Activated T-cell treated with anti-CD3 and anti-CD28 coated beads, Interleukin-2, amount 50 U/mL, for 4 hours (primary cell): ENCODE results near the gene VSIG2. TPM values are rescaled to one million over a fixed set of nuclear protein-coding genes. Genes with fewer than 3 reads are reported as not detected.

Experiments
- ATAC-seq, 2 donors: fragments of 200-7000 bp; cut with Tn5 transposase; one replicate each; pipeline ENCODE4 v1.10.0; 2021
- DNase-seq: peaks from one replicate; pipeline ENCODE4 v3.0.0-alpha.2; 2020
- H3K27me3 Mint-ChIP-seq: one replicate; pipeline ENCODE4 v1.8.0; 2021; ENCODE audit warnings: low read depth, mixed read lengths
- H3K36me3 Mint-ChIP-seq: one replicate; pipeline ENCODE4 v1.8.0; 2022; ENCODE audit warnings: mixed read lengths; ENCODE audit not compliant: insufficient read depth
- H3K4me1 Mint-ChIP-seq: one replicate; pipeline ENCODE4 v1.8.0; 2021; ENCODE audit warnings: low read depth, mixed read lengths
- H3K4me3 Mint-ChIP-seq: one replicate; pipeline ENCODE4 v1.8.0; 2021; ENCODE audit warnings: mild to moderate bottlenecking, moderate library complexity, mixed read lengths
- H3K9me3 Mint-ChIP-seq: one replicate; pipeline ENCODE4 v1.8.0; 2021; ENCODE audit warnings: mixed read lengths
- total RNA-seq, 3 donors: library from RNA; stranded (reverse); gene quantifications; one replicate each; pipeline ENCODE4 v1.2.1, GENCODE V29; 2021

VSIG2 gene, protein sequence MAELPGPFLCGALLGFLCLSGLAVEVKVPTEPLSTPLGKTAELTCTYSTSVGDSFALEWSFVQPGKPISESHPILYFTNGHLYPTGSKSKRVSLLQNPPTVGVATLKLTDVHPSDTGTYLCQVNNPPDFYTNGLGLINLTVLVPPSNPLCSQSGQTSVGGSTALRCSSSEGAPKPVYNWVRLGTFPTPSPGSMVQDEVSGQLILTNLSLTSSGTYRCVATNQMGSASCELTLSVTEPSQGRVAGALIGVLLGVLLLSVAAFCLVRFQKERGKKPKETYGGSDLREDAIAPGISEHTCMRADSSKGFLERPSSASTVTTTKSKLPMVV
- total RNA-seq = not detected

DNA sequence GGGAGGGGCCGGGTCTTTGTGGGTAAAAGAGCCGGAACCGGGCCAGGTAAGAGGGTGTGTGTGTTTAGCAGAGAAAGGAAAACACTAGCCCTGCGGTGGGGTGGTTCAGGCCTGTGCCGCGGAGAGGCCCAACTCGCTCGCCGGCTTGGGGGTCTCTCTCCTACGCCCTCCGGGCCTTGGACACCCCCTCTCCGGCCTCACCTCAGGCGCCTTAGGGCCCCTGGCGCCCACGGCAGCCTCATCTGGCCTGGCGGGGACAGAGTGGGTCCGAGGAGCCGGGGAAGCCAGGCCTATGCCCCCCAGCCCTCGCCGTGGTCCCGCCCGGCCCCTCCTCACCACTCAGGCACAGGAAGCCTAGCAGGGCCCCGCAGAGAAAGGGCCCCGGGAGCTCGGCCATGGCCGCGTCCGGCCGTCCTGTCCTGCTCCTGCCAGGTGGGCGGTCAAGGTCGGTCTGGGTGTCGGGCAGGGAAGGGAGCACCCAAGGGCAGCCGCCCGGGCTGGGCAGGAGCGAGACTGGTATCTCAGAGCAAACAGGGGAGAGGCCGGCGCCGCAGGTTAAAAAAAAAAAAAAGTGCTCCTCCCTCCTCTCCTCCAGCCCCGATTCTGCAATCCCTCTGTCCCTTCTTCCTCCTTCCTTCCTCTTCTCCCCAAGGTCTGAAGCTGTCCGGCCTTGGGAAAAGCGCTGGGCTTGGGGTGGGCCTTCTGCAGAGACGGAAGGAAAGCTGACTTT lies at the start of gene VSIG2:
TSS of gene VSIG2 (minus strand) at position 515 of the 730 bp plus-strand sequence. CDS start at position 397, 118 bp downstream.
- H3K9me3 Mint-ChIP-seq = no peaks in the 10 kb centered on the region
- DNase-seq = no peak
- H3K27me3 Mint-ChIP-seq = peaks cover 14% of the 10 kb centered on the region
- no peaks in the 10 kb centered on the region for H3K36me3 Mint-ChIP-seq
- peak within 1 kb of the TSS; percentile 67 for H3K4me3 Mint-ChIP-seq
- no peak for ATAC-seq
- peaks cover 14% of the 10 kb centered on the region for H3K4me1 Mint-ChIP-seq

DNA sequence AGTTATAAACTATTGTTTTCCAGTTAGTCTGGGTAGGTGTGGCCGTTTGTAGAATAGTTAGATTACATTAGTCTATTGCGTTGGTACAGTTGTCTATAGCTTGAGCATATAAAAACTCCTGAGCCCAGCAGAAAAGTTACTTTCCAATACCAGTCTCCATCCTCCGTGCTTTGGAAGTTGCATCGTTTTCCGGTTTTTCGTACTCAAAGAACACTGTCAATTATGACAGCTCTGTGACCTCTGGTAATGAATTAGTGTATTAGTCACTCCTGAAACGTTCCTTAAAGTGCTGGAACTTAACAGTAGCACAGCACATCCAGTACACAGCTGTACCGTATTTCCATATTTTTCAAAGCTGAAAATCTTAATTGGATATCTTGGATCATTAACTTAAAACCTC lies 49.0 kb upstream of the VSIG2 start:
- Mint-ChIP-seq H3K9me3 (no peaks in the 10 kb centered on the region), H3K36me3 (peaks cover 5% of the 10 kb centered on the region), H3K4me3 (peak overlapping the region; percentile 84), H3K27me3 (no peaks in the 10 kb centered on the region), H3K4me1 (peaks cover 27% of the 10 kb centered on the region)
- no peak for ATAC-seq
- DNase-seq = no peak

DNA sequence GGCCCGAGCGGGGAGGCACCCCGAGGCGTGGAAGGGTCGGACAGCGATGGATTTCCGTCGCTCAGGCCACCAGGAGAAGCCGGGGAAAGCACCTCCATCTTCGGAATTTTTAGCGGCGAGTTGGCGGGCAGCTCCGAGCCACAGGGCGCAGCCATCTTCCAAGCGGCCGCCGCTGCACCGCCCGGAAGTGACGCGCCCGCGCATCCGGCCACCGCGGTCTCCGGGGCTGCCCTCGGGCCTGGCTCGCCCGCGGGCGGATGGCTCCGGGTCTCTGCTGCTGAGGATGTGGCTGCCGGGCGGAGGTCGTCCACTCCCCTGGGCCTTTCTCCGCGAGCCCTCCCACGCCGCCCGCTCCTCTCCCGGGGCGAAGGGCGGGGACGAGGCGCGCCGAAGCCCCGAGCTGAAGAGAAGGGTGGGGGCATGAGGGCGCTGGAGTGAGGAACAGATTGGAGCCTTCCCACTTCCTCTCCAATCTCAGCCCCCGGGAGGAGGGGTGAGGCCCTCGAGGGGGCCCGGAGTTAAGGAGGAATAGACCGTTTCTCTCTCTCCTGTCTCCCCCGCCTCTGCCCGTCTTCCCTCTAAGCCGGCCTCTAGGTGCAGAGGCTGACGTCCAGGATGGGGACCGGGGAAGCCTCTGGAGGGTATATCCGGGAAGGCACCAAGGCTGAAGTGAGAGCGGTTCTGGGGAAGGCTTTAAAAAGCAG lies 48.3 kb upstream of the VSIG2 start, which contains the start of gene MSANTD2:
TSS of gene MSANTD2 (minus strand) at position 181 of the 704 bp plus-strand sequence. CDS start at position 155, 26 bp downstream.
- Mint-ChIP-seq H3K4me1 (peaks cover 29% of the 10 kb centered on the region), H3K27me3 (no peaks in the 10 kb centered on the region), H3K9me3 (no peaks in the 10 kb centered on the region), H3K36me3 (peaks cover 2% of the 10 kb centered on the region), H3K4me3 (peak within 1 kb of the TSS; percentile 91)
- peak; percentile 70 for DNase-seq
- ATAC-seq = peak; percentile 93 to 94

DNA sequence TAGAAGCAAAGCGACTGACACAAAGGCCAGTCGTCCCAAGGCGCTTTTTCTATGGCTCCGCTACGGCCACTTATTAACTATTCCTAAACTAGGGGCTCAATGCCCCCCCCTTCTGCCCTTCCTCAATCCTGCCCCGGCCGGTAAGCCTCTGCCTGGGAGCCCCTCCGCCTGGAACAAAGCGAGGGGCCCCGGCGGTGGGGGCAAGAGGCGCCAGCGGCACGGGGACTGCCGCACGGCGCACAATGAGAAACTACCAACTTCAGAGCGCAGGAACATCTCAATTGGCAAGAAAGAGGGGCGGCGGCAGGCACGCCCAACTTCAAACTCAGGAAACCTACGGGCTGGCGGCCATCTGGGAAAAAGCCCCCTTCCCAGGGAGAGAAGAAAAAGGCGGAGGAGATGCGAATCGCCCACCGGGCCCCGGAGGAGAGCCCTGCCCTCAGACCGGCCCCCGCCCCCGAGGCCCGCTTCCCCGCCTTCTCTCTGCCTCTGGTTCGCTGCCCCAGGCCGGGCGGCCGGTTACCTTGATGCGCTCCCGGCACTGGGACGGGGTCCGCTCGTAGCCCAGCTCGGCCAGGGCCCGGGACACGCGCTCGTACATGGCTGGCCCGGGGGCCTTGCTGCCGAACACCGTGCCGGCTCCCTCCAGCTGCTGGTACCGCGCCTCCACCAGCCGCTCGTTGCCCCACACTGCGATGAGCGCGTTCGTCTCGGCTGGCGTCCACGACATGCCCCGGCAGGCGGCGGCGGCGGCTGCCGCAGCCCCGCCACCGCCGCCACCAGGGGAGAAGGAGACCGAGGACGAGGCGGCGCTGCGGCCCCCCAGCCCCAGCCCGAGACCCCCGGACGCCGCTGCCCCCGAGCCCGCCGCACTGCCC lies 47.5 kb upstream of the VSIG2 start:
- ATAC-seq = peak; percentile 61 to 63
- no peaks in the 10 kb centered on the region for H3K36me3 Mint-ChIP-seq
- H3K9me3 Mint-ChIP-seq = no peaks in the 10 kb centered on the region
- no peaks in the 10 kb centered on the region for H3K27me3 Mint-ChIP-seq
- H3K4me1 Mint-ChIP-seq = peaks cover 31% of the 10 kb centered on the region
- DNase-seq = peak; percentile 28
- peak overlapping the region; percentile 91 for H3K4me3 Mint-ChIP-seq

DNA sequence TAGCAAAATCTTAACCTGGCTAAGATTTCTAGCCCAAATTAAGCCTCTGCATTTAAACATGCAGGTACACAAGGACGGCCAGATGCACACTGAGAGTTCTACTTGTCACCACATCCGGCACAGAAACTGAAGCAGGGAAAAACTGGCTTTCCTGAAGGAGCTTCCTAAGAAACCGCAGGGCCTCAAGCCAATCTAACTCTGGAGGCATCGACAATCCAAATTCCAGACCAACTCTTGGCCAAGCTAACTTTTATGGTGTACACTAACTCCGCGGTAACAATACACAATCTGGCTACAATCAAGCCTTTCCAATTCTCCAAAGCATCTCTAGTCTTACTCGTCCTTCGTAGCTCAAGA lies 46.9 kb upstream of the VSIG2 start:
- peaks cover 34% of the 10 kb centered on the region for H3K4me1 Mint-ChIP-seq
- peak overlapping the region; percentile 91 for H3K4me3 Mint-ChIP-seq
- no peaks in the 10 kb centered on the region for H3K36me3 Mint-ChIP-seq
- H3K9me3 Mint-ChIP-seq = no peaks in the 10 kb centered on the region
- no peaks in the 10 kb centered on the region for H3K27me3 Mint-ChIP-seq
- DNase-seq (no peak), ATAC-seq (no peak)

DNA sequence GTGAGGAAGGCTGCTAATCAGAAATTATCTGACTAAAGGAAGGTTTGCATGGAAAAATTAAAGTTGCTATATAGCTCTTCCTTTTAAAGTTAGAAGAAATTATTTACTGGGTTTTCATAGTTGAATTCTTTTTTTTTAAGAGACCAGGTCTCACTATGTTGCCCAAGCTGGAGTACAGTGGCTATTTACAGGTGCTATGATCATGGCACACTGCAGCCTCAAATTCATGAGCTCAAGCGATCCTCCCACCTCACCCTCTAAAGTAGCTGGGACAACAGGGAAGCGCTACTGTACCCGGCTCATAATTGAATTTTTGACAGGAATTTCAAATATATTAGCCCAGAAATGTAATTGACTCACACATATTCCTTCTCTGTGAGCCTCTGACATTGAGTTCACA lies 44.3 kb upstream of the VSIG2 start:
- peaks cover 40% of the 10 kb centered on the region for H3K4me1 Mint-ChIP-seq
- no peaks in the 10 kb centered on the region for H3K9me3 Mint-ChIP-seq
- H3K27me3 Mint-ChIP-seq = no peaks in the 10 kb centered on the region
- no peak overlapping the region for H3K4me3 Mint-ChIP-seq
- no peak for ATAC-seq
- DNase-seq = no peak
- no peaks in the 10 kb centered on the region for H3K36me3 Mint-ChIP-seq

DNA sequence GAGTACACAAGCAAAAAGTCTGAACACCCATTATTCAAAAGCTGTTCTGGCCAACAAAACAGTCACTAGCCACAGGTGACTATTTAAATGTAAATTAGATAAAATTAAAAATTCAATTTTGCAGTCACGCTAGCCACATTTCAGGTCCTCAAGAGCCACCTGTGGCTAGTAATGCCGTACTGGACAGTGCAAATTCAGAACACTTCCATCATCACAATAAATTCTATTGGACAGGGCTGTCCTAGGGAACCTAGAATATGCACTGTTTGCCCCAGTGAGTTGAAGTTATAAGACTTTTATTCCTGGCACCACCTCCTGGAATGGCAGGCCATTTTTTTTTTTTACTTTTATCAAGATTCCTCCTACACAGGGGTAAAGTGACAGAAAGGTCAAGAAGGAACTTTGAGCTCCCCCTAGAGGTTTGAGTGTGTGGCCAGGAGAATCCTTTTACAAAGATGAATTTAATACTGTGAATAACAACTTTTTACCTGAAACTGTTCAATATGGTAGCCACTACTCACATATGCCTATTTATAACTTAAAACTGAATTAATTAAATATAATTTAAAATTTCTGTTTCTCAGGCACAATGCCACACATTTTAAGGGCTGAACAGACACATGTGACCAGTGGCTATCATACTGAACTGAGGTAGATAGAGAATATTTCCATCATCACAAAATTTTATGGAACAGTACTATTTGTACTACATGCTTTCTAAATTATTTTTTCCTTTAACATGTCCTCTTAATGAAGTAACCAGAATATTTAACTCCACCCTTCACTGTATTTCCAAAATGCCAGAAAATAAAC lies 41.6 kb upstream of the VSIG2 start:
- peaks cover 32% of the 10 kb centered on the region for H3K4me1 Mint-ChIP-seq
- no peak overlapping the region for H3K4me3 Mint-ChIP-seq
- H3K9me3 Mint-ChIP-seq = no peaks in the 10 kb centered on the region
- H3K27me3 Mint-ChIP-seq = no peaks in the 10 kb centered on the region
- ATAC-seq = peak; percentile 48 to 59
- DNase-seq = no peak
- no peaks in the 10 kb centered on the region for H3K36me3 Mint-ChIP-seq

DNA sequence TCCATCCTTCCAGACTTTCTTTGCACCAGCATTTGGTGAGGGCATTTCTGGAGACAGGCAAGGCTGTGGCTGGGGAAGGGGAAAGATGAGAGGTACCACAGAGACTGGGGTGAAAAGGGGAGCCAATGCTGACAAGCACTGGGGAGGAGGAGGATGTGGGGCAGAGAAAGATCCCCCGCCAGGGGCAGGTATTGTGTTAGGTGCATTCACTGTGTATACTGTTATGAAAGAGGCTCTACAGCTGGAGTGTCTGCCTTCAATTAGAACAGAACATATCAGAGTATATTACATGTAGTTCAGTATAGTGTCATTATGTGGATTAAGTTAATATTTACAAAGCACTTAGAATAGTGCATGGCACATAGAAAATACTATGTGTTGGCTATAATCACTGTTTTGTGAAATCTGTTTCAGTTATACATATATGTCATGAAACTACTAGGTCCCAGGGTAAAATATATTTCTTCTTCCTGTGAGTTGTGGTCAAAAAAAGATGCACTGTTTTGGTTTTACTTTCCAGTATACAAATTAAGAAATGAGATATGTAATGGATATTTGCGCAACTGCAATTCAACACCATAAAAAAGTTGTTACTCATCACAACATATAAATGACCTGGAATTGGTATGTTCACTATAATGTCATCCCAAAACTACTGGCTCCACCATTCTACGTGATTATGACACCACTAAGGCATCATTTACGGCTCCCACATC lies 39.7 kb upstream of the VSIG2 start:
- Mint-ChIP-seq H3K4me1 (peaks cover 24% of the 10 kb centered on the region), H3K9me3 (no peaks in the 10 kb centered on the region), H3K27me3 (no peaks in the 10 kb centered on the region), H3K36me3 (peaks cover 2% of the 10 kb centered on the region), H3K4me3 (no peak overlapping the region)
- ATAC-seq (peak in 1 of 2 donors; percentile 25), DNase-seq (no peak)

DNA sequence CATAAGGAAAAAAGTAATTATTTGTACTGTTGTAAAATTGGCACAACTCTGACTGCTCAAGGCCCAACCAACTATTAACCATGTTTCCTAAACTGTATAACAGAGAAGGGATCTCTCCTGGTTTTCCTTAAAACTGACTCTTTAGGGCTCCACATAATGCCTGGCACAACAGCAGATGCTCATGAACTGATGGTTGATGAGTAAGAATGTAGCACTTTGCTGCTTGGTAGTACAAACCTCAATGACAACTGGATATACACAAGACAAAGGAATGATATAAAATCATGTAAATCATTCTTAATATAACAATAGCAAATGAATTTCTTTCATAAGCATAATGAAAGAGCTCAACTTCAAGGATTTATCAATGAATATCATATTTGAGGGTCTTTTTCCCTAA lies 36.5 kb upstream of the VSIG2 start:
- peaks cover 3% of the 10 kb centered on the region for H3K36me3 Mint-ChIP-seq
- no peak overlapping the region for H3K4me3 Mint-ChIP-seq
- H3K9me3 Mint-ChIP-seq = no peaks in the 10 kb centered on the region
- DNase-seq (no peak), ATAC-seq (no peak)
- H3K4me1 Mint-ChIP-seq = peaks cover 18% of the 10 kb centered on the region
- no peaks in the 10 kb centered on the region for H3K27me3 Mint-ChIP-seq

DNA sequence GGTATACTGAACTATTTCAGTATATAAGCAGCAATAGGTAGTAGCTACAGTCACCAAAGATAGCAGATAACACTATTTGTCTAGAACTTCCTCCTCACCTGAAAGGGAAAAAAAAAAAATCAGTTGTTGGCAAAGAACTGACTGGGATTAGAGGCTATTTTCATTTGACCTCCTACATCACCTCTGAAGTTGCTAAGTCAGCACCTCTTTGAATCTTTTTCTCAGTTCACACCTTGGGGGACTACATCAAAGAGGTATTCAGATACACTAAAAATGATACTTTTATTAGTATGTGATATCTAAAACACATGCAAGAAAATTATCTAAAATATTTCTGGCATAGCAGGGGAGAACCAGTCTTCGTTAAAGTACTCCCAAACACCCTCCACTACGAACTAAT lies 32.0 kb upstream of the VSIG2 start:
- Mint-ChIP-seq H3K36me3 (peaks cover 5% of the 10 kb centered on the region), H3K9me3 (no peaks in the 10 kb centered on the region), H3K4me1 (peaks cover 3% of the 10 kb centered on the region), H3K27me3 (no peaks in the 10 kb centered on the region), H3K4me3 (no peak overlapping the region)
- ATAC-seq (no peak), DNase-seq (no peak)

DNA sequence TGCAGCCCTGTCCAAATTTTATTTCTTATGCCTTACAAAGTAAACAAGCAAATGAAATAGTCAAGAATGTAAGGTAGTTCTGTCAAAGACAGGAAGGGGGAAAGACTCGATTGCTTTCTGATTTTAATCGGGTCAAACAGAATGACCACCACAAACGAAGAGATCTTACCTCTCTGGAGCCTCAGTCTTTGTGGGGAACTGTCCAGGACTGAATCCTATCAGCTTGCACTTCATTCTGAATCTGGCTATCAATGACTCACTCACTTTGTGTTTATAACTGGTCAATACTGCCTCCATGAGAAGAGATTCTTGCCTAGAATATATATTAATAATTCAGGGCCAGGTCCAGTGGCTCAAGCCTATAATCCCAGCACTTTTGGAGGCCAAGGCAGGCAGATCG lies 30.9 kb upstream of the VSIG2 start:
- ATAC-seq = no peak
- Mint-ChIP-seq H3K36me3 (peaks cover 10% of the 10 kb centered on the region), H3K27me3 (no peaks in the 10 kb centered on the region), H3K9me3 (no peaks in the 10 kb centered on the region), H3K4me1 (peaks cover 11% of the 10 kb centered on the region), H3K4me3 (no peak overlapping the region)
- DNase-seq = no peak

DNA sequence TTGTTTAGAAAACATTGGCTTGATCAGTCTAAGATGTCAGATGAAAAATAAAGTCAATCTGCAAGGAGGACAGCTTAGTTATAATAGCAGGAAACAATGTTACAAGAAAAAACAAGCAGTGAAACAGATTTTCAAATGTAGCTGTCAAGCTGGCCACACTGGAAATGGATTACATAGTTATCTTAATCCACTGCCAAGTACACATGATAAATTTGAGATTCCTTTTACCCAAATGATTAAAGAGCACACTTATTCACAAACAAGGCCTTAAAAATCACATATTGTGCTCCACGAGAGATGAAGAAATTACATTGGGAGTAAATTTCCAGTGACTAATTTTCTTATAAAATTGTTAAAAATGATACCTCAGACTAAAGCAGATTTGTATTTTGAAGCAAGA lies 27.5 kb upstream of the VSIG2 start:
- no peak for DNase-seq
- Mint-ChIP-seq H3K4me1 (peaks cover 24% of the 10 kb centered on the region), H3K36me3 (peaks cover 28% of the 10 kb centered on the region), H3K9me3 (no peaks in the 10 kb centered on the region), H3K27me3 (no peaks in the 10 kb centered on the region), H3K4me3 (no peak overlapping the region)
- ATAC-seq = no peak

DNA sequence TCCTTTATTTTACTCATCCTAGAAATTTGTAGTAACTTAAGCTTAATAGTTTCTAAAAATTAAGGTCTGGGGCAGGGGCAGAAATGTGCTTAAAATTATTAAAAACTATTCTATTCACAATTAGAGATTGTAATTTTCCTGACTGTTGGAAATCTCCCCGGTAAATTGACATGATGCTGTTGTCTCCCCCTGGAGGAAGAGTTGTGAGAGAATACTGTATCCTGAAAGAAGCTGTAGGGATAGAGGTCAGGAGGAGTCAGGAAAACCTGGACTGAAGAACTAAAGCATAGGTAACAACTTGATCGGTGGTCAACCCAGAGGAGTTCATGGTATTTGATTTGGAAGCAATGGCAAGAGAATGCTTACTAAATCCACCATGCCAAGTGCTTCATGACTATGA lies 26.2 kb upstream of the VSIG2 start:
- ATAC-seq = no peak
- no peak for DNase-seq
- Mint-ChIP-seq H3K4me1 (peaks cover 23% of the 10 kb centered on the region), H3K27me3 (no peaks in the 10 kb centered on the region), H3K36me3 (peaks cover 27% of the 10 kb centered on the region), H3K4me3 (no peak overlapping the region), H3K9me3 (no peaks in the 10 kb centered on the region)
